ENCODE measurements around the gene ADARB2. TPM values are rescaled to one million over a fixed set of nuclear protein-coding genes. Genes with fewer than 3 reads are reported as not detected.

ADARB2 gene
- total RNA-seq, 4 donors from 2014 or later: 2.0 to 9.9 (median 5.1) TPM

DNA sequence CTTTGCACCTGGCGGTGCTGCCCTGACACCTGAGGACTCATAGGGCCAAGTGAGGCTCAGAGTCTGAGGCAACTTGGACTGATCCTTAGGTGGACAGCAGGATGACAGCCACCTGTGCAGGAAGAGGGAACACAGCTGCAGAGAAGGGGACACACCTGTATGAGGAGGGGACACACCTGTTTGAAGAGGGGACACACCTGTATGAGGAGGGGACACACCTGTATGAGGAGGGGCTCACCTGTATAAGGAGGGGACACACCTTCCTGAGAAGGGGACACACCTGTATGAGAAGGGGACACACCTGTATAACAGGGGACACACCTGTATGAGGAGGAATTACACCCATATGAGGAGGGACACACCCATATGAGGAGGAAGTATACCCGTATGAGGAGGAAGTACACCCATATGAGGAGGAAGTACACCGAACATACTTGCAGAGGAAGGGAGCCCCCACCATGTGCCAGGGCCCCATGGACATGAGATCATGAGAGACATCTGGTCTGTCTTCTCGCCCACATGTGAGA is 285.9 kb downstream of the ADARB2 start:
- no peaks in the 10 kb centered on the region for H3K36me3 ChIP-seq
- H3K4me1 ChIP-seq: no peaks in the 10 kb centered on the region
- DNase-seq: no peak
- TF ChIP-seq, protein P1, sequence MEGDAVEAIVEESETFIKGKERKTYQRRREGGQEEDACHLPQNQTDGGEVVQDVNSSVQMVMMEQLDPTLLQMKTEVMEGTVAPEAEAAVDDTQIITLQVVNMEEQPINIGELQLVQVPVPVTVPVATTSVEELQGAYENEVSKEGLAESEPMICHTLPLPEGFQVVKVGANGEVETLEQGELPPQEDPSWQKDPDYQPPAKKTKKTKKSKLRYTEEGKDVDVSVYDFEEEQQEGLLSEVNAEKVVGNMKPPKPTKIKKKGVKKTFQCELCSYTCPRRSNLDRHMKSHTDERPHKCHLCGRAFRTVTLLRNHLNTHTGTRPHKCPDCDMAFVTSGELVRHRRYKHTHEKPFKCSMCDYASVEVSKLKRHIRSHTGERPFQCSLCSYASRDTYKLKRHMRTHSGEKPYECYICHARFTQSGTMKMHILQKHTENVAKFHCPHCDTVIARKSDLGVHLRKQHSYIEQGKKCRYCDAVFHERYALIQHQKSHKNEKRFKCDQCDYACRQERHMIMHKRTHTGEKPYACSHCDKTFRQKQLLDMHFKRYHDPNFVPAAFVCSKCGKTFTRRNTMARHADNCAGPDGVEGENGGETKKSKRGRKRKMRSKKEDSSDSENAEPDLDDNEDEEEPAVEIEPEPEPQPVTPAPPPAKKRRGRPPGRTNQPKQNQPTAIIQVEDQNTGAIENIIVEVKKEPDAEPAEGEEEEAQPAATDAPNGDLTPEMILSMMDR (IDR thresholded peaks at IDR 0.05): no peak
- TF ChIP-seq POLR2A (IDR thresholded peaks at IDR 0.05): no peak
- H3K27me3 ChIP-seq: no peaks in the 10 kb centered on the region
- no peak overlapping the region for H3K27ac ChIP-seq
- H3K4me3 ChIP-seq: no peak overlapping the region
- no peaks in the 10 kb centered on the region for H3K9me3 ChIP-seq

DNA sequence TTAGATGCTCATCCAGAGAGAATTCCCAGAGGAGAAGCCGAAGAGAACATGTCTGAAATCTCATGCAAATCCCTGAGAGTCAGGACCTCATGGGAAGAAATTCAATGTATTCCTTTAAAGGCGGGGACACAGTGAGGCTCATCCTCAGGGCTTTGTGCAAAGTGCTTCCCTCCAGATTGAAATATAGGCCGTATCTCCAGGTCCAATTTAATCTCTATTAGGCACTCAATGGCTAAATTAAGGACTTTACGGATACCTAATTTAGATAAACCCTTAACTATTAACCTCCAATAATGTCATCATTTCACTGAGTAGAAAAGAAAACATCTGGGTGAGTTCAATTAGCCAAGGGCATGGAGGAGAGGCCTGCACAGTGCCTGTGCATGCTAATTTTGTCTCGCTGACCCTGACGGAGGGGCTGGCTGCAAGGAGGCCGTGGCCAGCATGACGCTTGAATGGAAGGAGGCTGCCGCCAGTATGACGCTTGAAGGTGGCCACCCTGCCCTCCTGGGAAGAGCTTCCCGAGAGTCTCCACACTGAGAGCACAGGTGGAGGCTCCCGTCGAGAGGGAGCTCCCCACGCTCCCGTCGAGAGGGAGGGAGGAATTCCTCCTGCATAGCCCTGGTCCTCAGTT is 287.6 kb downstream of the ADARB2 start:
- H3K27ac ChIP-seq: no peak overlapping the region
- TF ChIP-seq, protein P1 (IDR thresholded peaks at IDR 0.05): no peak
- no peak for TF ChIP-seq POLR2A (IDR thresholded peaks at IDR 0.05)
- H3K4me1 ChIP-seq: no peaks in the 10 kb centered on the region
- no peak for DNase-seq
- no peak overlapping the region for H3K4me3 ChIP-seq
- no peaks in the 10 kb centered on the region for H3K36me3 ChIP-seq
- H3K27me3 ChIP-seq: no peaks in the 10 kb centered on the region
- no peaks in the 10 kb centered on the region for H3K9me3 ChIP-seq

DNA sequence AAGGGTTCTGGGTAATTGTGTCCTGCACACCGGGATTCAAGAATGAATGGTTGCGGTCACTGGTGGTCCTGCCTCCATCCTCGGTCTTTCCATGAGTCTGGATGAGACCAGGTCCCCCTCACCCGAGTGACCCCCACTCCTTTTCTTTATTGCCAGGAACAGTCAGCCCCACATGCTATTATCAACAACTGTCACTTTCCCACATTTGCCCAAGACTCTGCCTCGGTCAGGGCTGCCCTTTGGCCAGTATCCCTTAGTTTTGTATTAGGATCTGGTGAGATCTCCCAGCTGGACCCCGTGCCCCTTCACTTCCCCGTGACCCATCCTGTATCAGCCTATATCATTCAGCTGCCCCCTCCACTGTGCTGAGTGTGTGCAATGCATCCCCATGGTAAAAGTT is 288.3 kb downstream of the ADARB2 start:
- H3K9me3 ChIP-seq: no peaks in the 10 kb centered on the region
- no peaks in the 10 kb centered on the region for H3K36me3 ChIP-seq
- H3K27ac ChIP-seq: no peak overlapping the region
- no peak overlapping the region for H3K4me3 ChIP-seq
- no peak for TF ChIP-seq POLR2A (IDR thresholded peaks at IDR 0.05)
- no peak for DNase-seq
- no peaks in the 10 kb centered on the region for H3K4me1 ChIP-seq
- no peaks in the 10 kb centered on the region for H3K27me3 ChIP-seq

DNA sequence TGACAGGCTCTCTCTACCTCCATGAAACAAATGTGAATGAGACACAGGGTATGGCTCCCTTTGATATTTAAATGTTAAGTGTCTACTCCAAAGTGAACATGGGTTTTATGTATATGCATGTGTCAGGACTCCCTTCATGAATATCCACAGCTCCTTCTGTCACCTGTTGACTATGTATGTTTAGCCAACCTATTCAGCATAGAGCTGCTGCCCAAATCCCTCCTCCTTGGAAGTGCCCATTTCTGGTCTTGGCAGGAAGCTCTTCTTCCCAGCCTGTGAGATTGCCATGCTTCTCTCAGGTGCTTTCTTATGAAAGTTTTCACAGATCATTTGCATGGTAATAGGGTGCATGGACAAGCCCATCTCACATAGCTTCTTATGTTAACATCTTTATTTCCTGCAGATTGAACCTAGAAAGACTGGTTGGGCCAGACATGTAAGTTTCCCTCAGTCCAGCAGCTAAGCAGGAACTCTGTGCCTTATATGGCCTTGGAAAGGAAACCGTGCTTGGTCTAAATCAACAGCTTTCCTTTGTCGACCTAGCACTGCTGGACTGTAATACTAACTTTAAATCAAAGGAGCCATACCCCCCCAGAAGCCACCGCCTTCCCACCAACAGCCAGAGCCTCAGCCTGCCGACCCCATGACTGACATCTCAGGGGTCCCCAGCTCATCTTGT is 288.9 kb downstream of the ADARB2 start:
- no peak for DNase-seq
- no peaks in the 10 kb centered on the region for H3K4me1 ChIP-seq
- no peaks in the 10 kb centered on the region for H3K27me3 ChIP-seq
- H3K36me3 ChIP-seq: no peaks in the 10 kb centered on the region
- no peak overlapping the region for H3K27ac ChIP-seq
- no peak for TF ChIP-seq POLR2A (IDR thresholded peaks at IDR 0.05)
- TF ChIP-seq, protein P1 (IDR thresholded peaks at IDR 0.05): no peak
- H3K9me3 ChIP-seq: no peaks in the 10 kb centered on the region
- H3K4me3 ChIP-seq: no peak overlapping the region

DNA sequence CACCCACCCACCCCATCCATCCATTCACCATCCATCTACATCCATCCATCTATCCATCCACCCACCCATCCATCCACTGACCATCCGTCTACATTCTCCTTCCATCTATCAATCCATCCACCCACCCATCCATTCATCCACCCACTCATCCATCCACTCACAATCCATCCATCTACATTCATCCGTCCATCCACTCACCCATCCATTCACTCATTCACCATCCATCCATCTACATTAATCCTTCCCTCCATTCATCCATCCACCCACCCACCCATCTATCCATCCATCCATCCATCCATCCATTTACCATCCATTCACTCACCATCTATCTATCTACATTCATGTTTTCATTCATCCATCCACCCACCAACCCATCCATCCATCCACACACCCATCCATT is 292.5 kb downstream of the ADARB2 start:
- TF ChIP-seq POLR2A (IDR thresholded peaks at IDR 0.05): no peak
- TF ChIP-seq, protein P1 (IDR thresholded peaks at IDR 0.05): no peak
- no peak overlapping the region for H3K27ac ChIP-seq
- DNase-seq: no peak
- no peaks in the 10 kb centered on the region for H3K9me3 ChIP-seq
- no peaks in the 10 kb centered on the region for H3K36me3 ChIP-seq
- no peak overlapping the region for H3K4me3 ChIP-seq
- no peaks in the 10 kb centered on the region for H3K4me1 ChIP-seq
- no peaks in the 10 kb centered on the region for H3K27me3 ChIP-seq

DNA sequence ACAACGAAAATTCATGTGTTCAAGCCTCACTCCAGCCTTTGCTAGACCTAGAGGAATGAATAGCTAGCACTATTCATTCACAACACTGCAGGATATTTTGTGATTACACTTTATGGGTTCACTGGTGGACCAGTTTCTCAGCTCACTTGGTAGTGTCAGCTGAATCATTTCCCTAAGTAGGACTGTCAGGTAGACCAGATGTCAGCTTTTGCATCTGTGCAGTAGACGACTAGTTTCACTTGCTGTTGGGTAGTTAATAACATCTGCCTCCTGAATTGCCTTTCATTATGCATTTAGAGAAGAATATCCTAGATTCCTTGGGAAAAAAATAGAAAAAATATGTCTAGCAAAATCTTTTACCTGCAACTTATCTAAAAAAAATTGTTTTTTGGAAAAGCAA is 296.4 kb downstream of the ADARB2 start:
- DNase-seq: no peak
- Histone ChIP-seq H3K36me3 (no peaks in the 10 kb centered on the region), H3K27me3 (no peaks in the 10 kb centered on the region), H3K27ac (no peak overlapping the region), H3K4me1 (no peaks in the 10 kb centered on the region), H3K4me3 (no peak overlapping the region), H3K9me3 (no peaks in the 10 kb centered on the region)
- no peak for TF ChIP-seq POLR2A (IDR thresholded peaks at IDR 0.05)
- TF ChIP-seq, protein P1 (IDR thresholded peaks at IDR 0.05): no peak

All from Peyer's patch (tissue), 4 donors.